GM04504 (cell line): ENCODE data around the gene SSB.
"Not testable (repeated sequence)": the region's sequence is repeated elsewhere in the genome, so short reads cannot be mapped to it uniquely, and the experiment has no call there.

ENCODE experiments used
- DNase-seq: peaks from one replicate; pipeline ENCODE4 v3.0.0-alpha.2; 2012; ENCODE audit warnings: low read depth

The SSB gene

DNA sequence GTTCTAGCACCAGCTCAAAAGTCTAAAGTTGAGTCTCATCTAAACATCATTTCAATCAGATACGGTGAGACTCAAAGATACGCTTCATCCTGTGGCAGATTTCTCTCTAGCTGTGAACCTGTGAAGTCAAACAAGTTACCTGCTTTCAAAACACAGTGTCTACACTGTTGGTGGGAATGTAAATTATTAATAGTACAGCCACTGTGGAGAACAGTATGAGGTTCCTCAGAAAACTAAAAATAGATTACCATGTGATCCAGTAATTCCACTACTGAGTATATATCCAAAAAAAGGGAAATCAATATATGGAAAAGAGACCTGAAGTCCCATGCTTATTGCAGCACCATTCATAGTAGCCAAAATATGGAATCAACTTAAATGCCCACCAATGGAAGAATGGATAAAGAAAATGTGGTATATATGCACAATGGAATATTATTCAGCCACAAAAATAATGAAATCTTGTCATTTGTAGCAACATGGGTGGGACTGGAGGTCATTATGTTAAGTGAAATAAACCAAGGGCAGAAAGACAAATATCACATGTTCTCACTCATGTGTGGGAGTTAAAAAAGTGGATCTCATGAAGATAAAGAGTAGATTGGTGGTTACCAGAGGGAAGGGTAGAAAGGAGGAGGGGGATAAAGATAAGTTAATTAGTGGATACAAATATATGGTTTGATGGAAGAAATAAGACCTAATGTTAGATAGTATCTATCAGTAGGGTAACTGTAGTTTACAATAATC is 40.2 kb downstream of the SSB start:
- DNase-seq, result no peak

DNA sequence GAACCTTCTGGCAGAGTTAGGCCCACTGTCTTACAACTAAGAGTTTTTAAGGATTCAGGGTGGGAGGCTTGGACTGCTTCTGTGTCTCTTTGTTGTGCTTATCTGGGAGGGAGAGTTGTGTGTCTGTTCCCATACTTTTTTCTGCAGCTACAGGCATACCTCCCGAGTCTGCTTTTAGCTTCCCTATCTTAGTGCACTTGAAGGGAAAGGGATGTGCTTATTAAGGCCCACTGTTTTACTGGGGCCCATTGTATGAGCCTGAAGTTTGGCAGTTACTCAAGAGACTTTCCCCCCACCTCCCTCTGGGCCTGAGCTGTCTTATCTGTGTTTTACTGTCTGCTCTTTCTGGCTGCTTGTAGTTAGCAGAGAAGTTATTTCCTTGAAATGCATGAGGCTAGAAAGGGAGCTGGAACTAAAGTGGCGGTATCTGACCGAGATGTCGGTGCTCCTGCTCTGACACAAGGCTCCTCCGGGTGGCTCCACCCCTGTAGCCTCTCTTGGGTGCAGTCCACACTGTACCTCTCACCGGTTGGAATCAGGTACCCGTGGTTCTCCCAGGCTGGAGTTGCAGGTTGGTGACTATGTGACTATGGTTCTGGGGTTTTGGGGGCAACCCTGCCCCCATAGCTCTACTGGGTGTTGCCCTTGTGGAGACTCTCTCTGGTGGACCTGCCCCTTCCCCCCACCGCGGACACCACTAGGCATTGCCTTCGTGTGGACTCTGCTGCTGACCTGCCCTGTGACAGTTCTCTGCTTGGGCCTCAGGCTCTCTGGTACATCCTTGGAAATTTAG is 41.5 kb downstream of the SSB start:
- no peak for DNase-seq

DNA sequence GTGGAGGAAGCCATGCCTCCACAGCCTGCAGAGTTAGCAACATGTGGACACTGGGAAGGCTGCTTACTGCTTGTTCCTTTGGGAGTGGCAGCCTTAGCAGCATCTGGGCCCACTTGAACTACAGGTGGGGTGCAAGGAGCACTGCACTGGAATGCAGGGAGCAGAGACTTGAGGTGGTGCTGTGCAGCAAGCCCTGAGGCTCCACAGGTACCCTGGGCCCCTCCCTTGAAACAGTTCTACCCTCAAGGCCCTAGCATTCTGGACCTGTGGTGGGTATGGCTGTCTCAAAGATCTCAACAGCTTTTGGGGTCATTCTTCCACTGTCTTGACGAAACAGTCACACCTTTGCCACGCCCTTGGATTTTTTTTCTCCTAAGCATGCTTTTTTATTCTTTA is 42.1 kb downstream of the SSB start:
- DNase-seq, result no peak

DNA sequence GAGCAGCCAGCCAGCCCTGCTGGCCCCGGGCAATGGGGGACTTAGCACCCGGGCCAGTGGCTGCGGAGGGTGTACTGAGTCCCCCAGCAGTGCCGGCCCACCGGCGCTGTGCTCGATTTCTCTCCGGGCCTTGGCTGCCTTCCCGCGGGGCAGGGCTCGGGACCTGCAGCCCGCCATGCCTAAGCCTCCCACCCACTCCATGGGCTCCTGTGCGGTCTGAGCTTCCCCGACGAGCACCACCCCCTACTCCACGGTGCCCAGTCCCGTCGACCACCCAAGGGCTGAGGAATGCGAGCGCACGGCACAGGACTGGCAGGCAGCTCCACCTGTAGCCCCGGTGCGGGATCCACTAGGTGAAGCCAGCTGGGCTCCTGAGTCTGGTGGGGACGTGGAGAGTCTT is 43.0 kb downstream of the SSB start:
- DNase-seq, result not testable (repeated sequence)

DNA sequence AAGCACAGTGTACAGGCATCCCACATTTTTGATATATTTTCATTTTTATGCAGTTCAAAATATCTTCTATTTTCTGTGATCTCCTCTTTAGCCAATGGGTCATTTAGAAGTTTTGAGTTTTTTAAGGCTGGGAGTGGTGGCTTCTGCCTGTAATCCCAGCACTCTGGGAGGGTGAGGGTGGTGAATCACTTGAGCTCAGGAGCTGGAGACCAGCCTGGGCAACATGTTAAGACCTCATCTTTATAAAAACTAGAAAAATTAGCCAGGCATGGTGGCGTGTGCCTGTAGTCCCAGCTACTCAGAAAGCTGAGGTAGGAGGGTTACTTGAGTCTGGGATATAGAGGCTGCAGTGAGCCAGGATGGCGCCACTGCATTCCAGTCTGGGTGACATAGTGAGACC is 46.3 kb downstream of the SSB start:
- no peak for DNase-seq

DNA sequence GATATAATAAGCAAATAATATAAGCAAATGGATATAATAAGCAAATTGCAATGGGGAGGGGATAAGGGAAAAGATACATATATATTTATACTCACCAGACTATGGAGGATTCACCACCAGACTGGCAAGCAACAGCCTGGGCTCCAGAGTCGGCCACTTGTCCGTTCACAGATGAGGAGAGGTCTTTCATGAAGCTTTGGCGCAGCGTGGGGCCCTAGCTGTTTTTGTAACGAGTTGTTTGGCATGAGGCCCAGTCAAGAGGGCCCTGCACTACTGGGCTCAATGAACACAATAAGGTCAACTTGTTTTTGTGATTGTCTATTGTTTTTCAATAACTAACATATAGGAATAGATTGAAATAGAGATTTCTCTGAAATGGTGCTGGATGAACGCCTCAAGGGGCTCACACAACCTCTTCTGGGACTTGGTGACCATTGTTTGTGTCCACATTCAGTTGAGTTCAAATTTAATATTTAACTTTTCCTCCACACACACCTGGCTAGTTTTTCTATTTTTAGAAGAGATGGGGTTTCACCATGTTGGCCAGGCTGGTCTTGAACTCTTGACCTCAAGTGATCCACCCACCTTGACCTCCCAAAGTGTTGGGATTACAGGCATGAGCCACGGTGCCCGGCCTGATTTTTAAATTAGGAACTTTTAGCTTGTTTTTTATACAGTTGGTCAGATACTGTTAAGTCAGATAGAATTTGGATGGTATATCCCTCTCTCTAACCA is 50.5 kb downstream of the SSB start:
- not testable (repeated sequence) for DNase-seq

DNA sequence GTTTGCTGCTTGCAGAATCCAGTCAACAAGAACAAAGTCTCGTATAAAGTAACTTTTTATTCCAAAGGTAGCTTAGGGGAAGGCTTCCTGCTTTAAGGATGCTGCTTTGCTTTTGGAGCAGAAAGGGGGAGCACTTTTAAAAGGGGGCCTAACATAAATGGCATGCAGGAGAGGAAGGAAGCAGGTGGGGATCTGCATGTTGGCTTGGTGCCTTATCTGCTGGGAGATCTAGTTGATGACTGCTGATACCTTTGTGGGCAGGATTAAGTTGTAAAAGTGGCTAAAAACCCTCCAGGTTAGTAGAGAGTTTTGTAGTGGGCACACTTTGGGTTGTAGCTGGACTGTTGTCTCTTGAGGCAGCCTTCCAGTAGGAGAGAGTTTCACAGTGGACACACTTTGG is 51.0 kb downstream of the SSB start:
- no peak for DNase-seq

DNA sequence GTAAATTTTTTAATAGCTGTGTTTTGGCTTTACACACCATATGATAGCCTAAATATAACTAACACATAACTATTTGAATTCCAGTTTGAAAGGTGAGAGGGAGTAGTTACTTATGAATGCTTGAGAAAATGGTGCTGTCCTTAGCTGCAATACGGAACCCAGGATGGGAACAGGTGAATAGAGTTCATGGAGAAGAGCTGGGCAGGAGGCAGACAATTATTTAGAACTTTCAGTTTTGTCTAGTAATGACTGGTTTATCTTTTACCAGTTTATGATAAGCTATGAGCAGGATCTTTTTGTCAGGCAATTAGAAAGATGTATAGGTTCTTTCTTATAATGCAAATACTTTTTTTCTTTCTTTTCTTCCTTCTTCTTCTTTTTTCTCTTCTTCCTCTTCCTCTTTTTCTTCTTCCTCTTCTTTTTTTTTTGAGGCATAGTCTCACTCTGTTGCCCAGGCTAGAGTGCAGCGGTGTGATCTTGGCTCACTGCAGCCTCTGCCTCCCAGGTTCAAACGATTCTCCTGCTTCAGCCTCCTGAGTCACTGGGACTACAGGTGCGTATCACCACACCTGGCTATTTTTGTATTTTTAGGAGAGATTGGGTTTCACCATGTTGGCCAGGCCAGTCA is 54.5 kb downstream of the SSB start:
- no peak for DNase-seq

DNA sequence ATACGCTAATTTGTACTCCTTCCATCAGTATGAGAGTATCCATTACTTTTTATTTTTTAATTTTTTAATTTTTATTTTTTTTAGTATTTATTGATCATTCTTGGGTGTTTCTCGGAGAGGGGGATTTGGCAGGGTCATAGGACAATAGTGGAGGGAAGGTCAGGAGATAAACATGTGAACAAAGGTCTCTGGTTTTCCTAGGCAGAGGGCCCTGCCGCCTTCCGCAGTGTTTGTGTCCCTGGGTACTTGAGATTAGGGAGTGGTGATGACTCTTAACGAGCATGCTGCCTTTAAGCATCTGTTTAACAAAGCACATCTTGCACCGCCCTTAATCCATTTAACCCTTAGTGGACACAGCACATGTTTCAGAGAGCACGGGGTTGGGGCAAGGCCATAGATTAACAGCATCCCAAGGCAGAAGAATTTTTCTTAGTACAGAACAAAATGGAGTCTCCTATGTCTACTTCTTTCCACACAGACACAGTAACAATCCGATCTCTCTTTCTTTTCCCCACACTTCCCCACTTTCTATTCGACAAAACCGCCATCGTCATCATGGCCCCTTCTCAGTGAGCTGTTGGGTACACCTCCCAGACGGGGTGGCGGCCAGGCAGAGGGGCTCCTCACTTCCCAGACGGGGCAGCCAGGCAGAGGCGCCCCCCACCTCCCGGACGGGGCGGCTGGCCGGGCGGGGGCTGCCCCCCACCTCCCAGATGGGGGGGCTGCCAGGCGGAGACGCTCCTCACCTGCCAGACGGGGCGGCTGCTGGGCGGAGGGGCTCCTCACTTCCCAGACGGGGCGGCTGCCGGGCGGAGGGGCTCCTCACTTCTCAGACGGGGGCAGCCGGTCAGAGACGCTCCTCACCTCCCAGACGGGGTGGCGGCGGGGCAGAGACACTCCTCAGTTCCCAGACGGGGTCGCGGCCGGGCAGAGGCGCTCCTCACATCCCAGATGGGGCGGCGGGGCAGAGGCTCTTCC is 56.9 kb downstream of the SSB start:
- DNase-seq, result not testable (repeated sequence)

DNA sequence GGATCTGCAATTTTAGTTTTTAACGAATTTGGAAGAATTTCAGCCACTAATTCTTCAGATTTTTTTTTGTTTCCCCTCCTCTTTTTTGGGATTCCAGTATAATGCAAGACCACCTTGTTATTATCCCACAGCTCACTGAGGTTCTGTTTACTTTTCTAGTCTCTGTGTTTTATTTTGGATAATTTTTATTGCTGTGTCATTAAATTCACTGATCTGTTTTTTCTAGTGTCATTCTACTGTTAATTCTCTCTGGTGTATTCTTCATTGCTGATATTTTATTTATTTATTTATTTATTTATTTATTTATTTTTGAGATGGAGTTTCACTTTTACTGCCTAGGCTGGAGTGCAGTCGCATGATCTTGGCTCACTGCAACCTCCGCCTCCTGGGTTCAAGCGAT is 60.8 kb downstream of the SSB start:
- no peak for DNase-seq

DNA sequence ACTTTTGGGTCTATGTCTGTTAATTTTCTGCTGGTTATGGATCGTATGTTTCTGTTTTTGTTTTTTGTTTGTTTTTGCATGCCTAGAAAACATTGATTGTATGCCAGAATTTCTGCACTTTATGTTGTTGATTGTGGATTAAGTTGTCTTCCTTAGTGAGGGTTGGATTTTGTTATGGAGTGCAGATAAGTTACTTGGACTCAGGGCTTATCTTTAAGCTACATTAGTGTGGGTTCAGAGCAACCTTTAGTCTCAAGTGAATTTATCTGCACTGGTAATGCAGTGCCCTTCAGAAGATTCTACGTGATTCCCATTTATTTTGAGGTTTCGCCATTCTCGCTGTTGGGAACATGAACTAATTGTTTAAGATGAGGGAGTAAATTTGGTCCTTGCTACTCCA is 61.5 kb downstream of the SSB start:
- DNase-seq, result no peak
